ENCODE data around the gene CFL1.
"Not testable (repeated sequence)": the region's sequence is repeated elsewhere in the genome, so short reads cannot be mapped to it uniquely, and the experiment has no call there.

CFL1 gene

GRCh38 chr11:65857853-65858680 is at the start of gene CFL1:
Gene CFL1, minus strand, starts transcription at chr11:65858180. Its CDS starts 81 bp downstream, at chr11:65858099.
- DNase-seq = peak; percentile 97

- DNase-seq = no peak
Observed at GRCh38 chr11:65906602-65907001, 48.6 kb upstream of the CFL1 start.

GRCh38 chr11:65903715-65904114 is 45.7 kb upstream of the CFL1 start:
- no peak for DNase-seq

GRCh38 chr11:65903068-65903481 is 45.1 kb upstream of the CFL1 start:
- DNase-seq = no peak

GRCh38 chr11:65900899-65901180 is 42.9 kb upstream of the CFL1 start:
- no peak for DNase-seq

- DNase-seq = peak; percentile 95
Observed at GRCh38 chr11:65900125-65900898, 42.3 kb upstream of the CFL1 start, which contains the start of gene FOSL1. Gene FOSL1, minus strand, starts transcription at chr11:65900388. Its CDS starts 49 bp downstream, at chr11:65900339.

GRCh38 chr11:65899356-65900124 is 41.6 kb upstream of the CFL1 start:
- DNase-seq = peak; percentile 65

- DNase-seq = no peak
Observed at GRCh38 chr11:65898656-65899355, 40.8 kb upstream of the CFL1 start.

- DNase-seq = no peak
Observed at GRCh38 chr11:65897020-65897471, 39.1 kb upstream of the CFL1 start.

GRCh38 chr11:65896034-65896999 is 38.3 kb upstream of the CFL1 start:
- no peak for DNase-seq

- no peak for DNase-seq
Observed at GRCh38 chr11:65895482-65895981, 37.6 kb upstream of the CFL1 start.

GRCh38 chr11:65894034-65894591 is 36.1 kb upstream of the CFL1 start:
- peak; percentile 55 for DNase-seq

GRCh38 chr11:65892661-65893317 is 34.8 kb upstream of the CFL1 start:
- DNase-seq = no peak

GRCh38 chr11:65892137-65892540 is 34.2 kb upstream of the CFL1 start:
- not testable (repeated sequence) for DNase-seq

- peak; percentile 35 for DNase-seq
Observed at GRCh38 chr11:65891219-65892136, 33.5 kb upstream of the CFL1 start.

- peak; percentile 99 for DNase-seq
Observed at GRCh38 chr11:65890324-65891218, 32.6 kb upstream of the CFL1 start, which contains the start of gene CCDC85B. Gene CCDC85B, plus strand, starts transcription at chr11:65890673. Its CDS starts 111 bp downstream, at chr11:65890784.

- peak; percentile 96 for DNase-seq
Observed at GRCh38 chr11:65888163-65888814, 30.3 kb upstream of the CFL1 start, which contains the start of gene FIBP. Gene FIBP, minus strand, starts transcription at chr11:65888471. Its CDS starts 53 bp downstream, at chr11:65888418.
